Stimulated activated CD8-positive, alpha-beta memory T cell treated with anti-CD3 and anti-CD28 coated beads, Interleukin-15, amount 100 ng/mL, for 24 hours (primary cell): Measurements from ENCODE around the gene HOXC11.
A peak's percentile ranks its signal among the peaks of the same experiment; 100 is the strongest.

ENCODE experiments used
- DNase-seq: peaks from one replicate; pipeline ENCODE4 v3.0.0-alpha.2; 2020; ENCODE audit warnings: low read depth

HOXC11 gene

DNA sequence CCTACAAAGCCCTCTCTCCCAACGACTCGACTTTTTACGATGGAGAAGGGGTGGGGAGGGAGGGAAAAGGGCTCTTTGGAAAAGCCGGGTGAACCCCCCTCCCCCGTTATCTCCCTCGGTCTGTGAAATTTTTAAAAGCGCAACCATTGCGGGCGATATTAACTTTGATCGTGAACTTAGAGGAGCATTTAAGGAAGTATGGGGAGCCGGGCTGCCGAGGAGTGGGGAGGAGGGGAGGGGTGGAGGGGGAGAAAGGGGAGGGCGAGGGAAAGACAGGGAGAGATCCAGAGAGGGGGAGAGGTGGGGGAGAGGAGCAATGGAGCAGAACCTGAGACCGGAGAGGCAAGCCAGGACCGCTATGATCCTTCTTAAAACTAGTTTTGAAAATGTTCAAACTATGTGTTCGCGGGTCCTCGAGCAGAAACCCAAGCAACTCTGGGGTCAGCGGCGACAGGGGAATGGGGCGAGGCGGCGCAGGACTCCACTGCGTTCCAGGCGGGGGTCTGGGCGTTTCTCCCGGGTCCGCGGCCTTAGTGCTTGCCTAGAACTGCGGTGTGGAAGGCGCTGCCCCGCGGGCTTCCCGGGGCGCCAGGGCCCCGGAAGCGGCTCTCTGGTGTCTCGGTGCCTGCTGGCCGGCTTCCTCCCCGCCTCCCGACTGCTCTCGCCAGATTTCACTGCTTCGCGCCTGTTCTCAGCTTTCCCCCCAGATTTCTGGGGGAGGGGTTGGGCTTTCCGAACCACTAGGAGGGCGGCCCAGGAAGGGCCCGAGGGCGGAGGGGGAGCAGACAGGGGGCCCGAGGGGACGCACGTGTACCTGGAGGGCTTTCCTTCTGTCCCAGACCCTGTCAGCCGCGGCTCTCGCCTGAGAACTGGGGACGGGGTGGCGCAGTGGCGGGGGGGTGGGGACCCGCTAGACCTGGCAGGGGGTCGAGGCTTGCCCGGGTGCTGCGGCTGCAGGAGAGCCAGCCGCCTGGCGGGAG is 1.4 kb downstream of the HOXC11 start, which contains the start of gene HOTAIR:
Gene HOTAIR, minus strand, starts transcription at position 871 of the 980 bp plus-strand sequence.
- DNase-seq: no peak

DNA sequence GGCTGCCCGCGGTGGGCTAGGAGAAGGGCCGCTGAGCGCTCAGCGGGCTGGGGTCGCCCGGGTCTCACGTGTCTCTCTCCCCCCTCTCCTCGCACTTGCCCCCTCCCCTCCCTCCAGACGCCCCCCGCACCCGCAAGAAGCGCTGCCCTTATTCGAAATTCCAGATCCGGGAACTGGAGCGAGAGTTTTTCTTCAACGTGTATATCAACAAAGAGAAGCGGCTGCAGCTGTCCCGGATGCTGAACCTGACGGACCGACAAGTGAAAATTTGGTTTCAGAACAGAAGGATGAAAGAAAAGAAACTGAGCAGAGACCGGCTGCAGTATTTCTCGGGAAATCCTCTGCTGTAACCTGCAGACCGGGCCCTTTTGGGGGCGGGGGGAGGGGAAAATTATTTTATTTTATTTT is 2.1 kb downstream of the HOXC11 start:
- DNase-seq: no peak

DNA sequence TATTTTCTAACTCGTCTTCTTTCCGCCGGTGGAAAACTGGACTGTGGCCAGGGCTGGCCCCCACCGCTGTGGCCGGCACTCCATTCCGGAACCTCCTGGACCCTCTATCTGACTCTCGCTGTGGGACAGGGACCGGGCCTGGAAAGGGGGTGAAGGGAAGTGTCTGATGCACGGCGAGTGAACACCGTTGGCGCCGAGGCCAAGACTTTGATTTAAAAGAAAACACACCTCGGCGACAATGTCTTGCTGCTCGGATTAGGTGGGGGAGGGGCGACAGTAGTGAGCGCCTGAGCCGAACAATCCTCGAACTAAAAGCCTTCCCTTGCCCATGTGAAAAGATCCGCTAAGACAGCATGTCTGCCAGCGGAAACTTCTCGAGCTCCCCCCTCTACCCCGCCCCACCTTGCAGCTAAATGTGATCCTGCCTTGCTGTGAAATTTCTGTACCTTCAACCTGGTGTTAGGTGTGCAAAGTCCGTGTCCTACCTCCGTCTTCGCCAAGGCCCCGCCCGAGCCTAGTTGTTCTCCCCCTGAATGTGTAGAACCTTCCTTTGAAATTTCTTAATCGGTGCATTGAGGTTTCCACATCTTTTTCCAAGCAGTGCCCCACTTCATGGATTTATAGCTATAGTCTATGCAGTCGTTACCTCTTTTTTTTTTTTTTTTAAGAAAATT is 2.7 kb downstream of the HOXC11 start:
- no peak for DNase-seq

DNA sequence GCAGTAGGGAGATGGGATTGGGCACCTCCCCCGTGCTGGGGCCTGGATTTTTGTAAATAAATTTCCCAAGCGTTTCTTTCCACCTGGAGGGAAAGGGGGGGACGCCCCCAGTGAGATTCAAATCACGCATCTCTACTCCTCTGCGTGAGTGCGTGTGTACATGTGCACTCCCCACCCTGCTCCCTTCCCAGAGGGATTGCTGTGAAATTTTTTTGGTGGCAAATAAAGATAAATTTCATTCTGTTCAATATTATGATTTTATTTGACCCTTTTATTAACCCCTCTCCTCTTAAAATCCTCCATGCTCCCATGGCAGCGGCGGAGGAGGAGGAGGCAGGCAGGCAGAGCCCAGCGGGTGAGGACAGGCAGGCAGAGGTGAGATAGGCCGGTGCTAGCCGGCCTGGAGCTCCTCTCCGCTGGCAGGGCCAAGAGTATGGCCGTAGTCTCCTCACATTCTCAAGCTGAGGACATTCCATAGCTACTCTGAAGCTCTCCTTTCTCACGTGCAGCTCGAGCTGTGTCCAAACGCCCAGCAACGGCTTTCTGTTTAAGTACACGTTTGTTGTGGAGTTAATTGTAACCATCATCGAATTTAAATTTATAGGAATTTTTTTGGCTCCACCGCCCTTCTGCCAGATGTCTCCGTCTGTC is 3.4 kb downstream of the HOXC11 start:
- no peak for DNase-seq

DNA sequence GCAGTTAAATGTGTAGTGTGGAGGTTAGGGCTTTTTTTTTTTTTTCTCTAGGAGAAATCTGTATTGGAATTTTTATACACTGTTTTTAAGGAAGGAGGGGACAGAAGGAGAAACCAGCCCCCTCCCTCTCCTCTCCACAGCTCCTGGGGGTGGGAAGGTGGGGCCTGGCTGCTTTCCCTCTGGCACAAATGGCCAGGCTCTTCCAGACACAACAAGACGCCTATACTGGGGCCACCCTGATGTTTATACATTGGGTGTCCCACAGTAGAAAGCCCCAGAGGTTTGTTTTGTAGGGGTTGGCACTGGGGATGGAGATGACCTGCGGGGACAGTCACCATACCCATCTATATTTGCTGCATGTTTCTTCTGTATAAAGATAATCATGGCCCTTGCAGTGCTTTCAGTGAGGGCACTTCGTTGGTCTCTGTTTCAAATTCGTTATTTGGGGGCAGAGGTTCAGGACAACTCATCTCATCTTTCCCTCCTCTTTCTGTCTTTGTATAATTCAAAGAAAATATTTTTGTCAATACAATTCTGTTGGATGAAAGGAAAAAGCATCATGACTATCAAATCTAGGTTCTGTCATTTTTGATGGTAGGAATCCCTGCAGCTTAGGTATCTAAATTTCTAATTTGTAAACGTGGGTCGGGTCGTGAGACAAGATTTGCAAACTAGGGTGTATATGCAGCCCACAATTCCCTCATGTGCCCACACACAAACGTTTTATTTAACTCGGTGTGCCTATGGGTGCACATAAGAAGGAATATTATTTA is 4.1 kb downstream of the HOXC11 start:
- DNase-seq: no peak

DNA sequence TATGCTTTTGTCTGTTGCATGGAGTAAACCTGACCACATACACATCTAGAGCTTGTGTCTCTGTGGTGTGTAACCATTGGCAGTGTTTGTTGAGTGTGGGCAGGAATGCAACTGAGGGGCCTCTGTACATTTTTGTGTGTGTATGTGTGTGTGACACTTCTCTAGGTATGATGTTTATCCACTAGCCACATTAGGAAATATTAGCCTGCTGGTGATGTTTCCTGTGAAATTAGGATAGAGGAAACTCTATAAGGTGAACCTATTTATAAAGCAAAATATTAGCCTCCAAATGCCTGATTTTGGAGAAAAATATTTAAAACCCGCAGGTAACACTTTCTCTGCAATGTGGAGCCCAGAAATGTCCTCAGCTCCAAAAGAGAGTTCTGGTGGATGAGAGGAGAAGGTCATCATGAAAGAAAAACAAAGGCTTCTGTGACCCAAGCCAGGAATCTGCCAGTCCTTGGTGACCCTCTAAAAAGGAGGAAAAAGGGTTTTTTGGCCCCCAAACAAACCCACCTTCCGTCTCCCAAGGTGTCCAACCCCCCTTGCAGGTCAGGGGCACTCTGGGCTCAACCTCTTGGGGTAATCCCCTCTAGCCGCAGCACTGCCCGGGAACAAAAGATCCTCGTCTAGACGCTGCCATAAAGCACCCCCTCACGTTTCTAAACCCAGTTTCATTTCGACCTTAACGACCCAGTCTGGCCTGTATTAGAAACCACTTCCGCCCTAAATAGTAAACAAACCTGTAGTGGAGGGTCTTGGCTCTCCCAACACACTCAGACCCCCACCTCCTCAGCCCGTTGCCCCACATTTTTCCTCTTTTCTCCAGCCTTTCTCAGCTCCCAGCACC is 4.9 kb downstream of the HOXC11 start:
- DNase-seq: no peak

DNA sequence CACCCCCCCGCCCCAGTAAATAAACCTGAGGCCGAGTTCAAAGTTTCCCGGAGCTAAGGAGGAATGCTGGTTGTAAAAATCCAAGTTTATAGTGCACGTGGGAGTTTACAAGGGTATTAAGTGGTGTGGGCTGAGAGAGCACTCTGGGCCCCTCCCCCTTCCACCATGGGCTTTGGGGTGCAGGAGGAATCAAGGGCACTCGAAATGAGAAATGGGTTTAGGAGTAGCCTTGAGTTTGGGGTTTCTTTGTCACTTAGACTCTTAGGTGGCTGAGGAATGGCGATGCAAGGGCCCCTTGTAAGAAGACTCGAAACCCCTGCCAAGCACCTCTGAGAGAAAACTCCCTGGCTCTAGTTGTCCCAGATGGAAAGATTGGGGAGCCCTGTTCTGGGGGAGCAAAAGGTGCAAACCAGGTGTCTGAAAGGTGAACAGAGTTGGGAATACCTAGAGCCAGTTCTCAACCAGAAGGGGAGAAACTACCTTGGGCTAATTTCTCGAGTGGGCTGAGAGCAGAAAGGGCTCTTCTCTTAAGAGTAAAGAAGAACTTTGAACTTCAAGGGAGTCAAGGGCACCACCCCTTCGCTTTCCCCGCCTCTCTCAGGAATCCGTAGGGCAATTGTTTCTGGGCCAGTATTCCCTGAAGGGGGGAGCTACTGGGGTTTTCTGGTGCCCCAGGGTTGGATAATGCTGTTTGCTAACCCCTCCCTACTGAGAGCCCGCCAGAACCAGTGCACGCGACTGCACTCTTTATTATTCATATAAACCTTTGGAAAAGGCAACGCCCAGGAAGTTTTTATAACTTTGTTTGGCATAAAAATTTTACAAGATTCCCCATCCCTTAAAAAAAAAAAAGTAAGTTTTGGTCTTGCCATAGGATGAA is 5.8 kb downstream of the HOXC11 start:
- no peak for DNase-seq

DNA sequence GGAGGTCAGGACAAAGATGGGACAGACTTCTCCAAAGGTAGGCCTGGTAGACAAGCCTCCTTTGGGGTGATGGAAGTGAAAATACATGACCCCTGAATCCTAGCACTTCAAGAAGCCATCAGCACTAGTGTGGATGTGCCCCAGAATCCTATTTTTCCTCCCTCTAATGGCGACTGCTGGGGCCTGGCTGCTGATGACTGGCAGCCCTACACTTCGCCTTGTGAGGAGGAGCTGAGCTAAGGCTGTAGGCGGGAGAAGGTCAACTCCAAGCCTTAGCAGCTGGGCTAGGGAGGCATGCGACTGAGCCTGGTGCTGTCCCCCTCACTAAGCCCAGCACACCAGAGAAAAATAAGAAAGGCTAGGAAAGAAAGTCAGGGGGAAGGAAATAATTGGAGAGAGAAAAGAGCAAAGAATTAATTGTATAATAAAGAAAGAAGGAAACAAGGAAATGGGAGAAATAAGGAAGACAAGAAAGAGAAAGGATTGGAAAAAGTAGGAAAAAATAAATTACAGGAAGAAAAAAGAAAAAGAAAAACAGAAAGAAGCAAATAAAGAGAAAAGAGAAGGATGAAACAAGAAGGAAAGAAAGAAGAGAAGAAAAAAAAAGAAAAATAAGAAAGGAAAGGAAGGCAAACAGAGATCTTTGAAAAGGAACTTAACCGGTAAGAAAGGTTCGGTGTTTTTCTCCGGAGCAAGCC is 7.3 kb downstream of the HOXC11 start:
- no peak for DNase-seq

DNA sequence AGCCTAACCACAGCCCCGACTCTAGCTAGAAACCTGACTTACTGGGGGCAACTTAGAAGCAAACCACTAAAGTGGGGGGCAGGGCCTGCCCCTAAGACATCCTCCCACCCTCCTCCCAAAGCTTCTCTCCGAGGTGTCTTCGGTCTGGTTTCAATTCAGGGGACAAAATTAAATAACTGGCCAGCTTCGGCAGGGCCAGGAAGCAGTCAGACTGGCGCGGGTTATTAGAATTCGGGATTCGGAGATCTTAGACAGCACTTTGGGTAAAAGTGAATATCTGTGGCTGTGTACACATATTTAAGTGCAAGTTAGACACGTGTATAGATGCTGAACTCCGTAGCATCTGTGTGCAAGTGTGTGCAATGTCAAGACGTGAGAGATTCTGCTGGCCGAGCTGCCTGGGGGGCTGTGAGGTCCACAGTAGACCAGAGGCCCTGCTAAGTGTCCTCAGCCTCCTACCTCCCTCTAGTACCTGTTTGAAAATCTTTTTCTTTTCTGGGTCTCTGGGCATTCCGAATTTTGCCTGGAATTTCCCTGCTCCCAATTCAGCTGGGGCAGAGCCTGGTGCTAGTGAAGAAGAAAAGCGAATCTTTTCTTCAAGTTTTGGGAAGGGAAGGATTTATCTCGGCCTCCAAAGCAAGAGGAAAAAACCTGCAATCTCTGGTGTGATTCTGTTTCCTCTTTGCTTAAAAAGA is 8.0 kb downstream of the HOXC11 start:
- DNase-seq: no peak

DNA sequence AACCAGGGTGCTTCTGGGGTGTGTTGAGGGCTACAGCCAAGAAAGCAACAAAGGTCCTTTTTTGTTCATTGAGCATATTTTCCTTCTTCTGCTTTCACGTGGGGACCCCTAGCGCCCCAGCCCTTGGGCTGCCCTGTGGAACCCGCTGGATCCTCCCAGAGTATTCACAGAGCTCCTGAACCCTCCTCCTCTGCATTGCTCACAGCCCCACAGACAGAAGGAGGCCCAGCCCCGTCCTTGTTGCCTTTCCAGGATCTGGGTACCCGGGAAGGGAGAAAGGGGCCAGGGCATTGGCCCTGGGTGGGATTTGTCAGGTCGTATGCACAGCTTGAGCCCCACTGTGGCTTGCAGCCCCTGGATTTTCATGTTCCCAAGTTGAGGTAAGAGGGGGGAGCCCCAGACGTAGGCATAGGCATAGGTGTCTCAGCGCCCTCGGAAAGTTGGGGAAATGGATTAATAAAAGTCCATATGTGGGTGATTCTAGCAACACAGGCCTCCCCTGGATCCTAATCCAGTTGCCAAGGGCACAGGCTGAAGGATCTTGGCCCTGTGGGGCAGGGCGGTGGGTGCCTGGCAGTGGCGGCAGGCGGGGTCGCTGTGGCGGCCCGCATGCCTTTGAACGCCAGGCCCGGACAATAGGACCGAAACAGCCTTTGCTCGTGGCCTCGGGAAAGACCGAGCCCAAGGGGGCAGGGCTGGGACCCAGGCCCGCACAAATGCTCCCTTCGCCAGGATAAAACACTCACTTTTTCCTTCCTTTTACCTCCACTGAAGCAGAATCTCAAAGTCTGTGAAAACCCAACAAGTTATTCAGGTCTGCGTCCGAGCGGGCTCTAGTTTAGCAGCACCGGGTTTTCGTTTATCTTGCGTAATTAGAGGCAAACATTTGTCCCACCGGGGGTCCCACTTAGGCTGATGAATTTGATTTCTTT is 9.0 kb downstream of the HOXC11 start:
- no peak for DNase-seq

DNA sequence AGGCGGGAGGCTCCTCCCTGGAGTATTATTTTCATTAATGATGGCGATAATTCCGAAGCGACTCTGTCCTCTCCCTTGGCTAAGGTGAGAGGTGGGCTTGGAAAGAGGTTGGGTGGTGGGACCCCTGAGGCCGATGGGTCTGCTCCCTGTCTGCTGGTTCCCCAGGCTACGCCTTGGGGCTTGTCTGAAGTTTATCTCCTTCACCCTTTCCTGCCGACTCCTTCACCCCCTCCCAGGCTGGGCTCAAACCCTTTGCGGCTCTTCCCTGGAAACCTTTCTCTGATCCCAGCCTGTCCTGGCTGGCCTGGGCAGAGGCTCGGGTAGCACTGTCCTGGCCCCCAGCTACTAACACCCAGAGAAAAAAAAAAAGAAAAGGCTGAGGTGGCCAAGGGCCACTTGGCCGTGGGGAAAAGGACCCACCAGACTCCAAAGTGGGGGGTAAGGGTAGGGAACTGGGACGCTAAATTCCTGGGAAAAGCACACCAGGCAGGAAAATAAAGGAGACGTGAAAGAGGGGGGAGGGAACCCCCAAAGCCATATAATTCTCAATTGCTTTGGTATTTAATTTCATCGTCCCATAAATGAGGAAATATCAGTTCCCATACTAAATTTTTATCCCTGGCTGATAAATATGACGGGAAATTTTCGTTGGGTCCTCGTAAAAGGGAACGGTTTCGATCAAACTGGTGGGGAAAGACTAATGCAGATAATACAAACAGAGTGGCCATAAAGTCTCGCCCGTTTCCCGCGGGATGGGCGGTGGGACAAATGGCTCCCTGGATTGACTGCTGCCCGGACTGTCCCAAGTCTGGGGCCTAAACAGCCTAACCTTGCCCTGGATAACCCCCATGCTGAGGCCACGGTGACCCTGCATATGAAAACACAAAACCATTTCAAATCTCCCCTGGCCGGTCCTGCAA is 10.0 kb downstream of the HOXC11 start:
- no peak for DNase-seq

DNA sequence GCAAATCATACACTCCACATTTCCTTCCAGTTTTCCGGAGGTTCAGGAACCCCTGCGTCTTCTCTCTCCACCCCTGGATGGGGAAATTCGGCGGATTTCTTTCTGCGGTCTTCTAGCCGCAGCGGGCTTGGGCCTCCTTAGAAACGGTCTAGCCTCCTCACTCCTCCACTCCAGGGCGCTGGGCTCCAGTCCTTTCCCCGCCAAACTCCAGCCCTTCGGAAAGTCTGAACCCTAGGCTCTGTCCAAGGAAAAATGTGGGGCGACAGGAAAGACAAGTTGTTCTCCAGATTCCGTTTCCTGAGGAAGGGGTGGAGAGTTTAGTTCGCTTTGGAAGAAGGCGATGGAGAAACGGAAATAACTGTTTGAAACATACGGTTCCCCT is 10.6 kb downstream of the HOXC11 start:
- no peak for DNase-seq

DNA sequence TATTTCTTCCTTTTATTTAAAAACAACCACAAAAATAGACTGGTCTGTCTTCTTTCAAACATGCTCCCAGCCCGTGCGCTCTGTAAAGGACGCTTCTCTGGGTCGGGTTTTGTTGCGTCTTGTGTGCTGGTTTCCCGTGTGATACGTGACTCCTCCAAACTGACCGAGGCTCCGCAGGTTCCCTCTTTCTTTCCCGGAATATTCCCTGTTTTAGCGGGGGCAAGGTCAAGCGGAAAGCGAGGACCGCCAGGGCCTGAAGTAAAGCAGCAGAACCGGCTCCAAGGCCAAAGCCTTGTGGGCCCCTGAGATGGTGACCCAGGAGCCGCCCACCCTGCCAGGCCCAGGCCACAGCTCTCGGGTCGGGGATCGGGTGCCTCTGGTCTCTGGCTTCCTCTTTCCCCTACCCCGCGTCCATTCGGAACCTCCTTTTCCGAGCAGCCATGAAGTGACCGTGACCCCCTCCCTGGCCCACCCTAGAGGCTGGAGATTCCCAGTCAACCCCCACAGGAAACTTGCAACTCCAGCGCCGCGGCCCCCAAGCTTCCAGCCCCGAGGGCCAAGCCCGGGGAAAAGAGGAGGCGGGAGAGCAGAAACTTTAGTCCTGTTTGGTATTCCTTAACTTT is 11.1 kb downstream of the HOXC11 start:
- no peak for DNase-seq

DNA sequence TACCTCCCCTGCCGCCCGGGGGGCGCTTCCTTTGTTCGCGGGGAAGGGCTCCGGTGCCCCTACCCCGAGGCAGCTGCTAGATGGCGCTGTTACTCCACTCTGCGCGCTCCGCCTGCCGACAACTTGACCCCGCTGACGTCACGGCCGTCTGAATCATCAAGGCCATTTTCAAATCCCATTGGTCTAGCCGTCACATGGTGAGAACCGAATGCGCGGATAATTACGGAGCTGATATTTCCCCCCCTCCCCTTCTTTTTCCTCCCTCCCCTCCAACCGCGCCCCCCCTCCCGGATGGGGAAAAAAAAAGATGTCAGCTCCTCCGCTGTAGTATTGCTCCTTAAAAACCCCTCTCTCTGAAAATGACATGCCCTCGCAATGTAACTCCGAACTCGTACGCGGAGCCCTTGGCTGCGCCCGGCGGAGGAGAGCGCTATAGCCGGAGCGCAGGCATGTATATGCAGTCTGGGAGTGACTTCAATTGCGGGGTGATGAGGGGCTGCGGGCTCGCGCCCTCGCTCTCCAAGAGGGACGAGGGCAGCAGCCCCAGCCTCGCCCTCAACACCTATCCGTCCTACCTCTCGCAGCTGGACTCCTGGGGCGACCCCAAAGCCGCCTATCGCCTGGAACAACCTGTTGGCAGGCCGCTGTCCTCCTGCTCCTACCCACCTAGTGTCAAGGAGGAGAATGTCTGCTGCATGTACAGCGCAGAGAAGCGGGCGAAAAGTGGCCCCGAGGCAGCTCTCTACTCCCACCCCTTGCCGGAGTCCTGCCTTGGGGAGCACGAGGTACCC is 12.2 kb downstream of the HOXC11 start, which contains the start of gene HOXC10:
Gene HOXC10, plus strand, starts transcription at position 246 of the 791 bp plus-strand sequence. Its CDS starts 114 bp downstream, at position 360.
- peak; percentile 65 for DNase-seq

DNA sequence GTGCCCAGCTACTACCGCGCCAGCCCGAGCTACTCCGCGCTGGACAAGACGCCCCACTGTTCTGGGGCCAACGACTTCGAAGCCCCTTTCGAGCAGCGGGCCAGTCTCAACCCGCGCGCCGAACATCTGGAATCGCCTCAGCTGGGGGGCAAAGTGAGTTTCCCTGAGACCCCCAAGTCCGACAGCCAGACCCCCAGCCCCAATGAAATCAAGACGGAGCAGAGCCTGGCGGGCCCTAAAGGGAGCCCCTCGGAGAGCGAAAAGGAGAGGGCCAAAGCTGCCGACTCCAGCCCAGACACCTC is 12.7 kb downstream of the HOXC11 start:
- no peak for DNase-seq
